ENCODE data around the gene MARCHF3.
"Not testable (repeated sequence)": the region's sequence is repeated elsewhere in the genome, so short reads cannot be mapped to it uniquely, and the experiment has no call there.

MARCHF3 gene

GRCh38 chr5:127024821-127025220 is 5.5 kb downstream of the MARCHF3 start:
- TF ChIP-seq EZH2 (IDR thresholded peaks at IDR 0.05) (no peak), POLR2AphosphoS5 (IDR thresholded peaks at IDR 0.05; ENCODE audit: borderline replicate concordance, low read depth, low read length) (no peak), FOXP2 (optimal IDR thresholded peaks at IDR 0.05; ENCODE audit: control extremely low read depth, extremely low read length, insufficient read depth) (no peak)

GRCh38 chr5:127023552-127024191 is 6.7 kb downstream of the MARCHF3 start:
- H3K27ac ChIP-seq; DNase-seq (ENCODE audit: low read depth, low spot score); H3K9me3 ChIP-seq (ENCODE audit: low read depth, low read length); H3K36me3 ChIP-seq (ENCODE audit: insufficient read depth, low read length); H3K9ac ChIP-seq (ENCODE audit: insufficient read length); H3K4me3 ChIP-seq: not testable (repeated sequence)

More at GRCh38 chr5:127024821-127025220, 5.5 kb downstream of the MARCHF3 start:
- Histone ChIP-seq H3K9me3 (ENCODE audit: low read depth, low read length) (no peaks in the 10 kb centered on the region), H3K27ac (no peak overlapping the region), H3K9ac (ENCODE audit: insufficient read length) (no peak overlapping the region), H3K4me3 (no peak overlapping the region), H3K36me3 (ENCODE audit: insufficient read depth, low read length) (no peaks in the 10 kb centered on the region)
- DNase-seq (ENCODE audit: low read depth, low spot score): no peak

GRCh38 chr5:127022846-127023245 is 7.5 kb downstream of the MARCHF3 start:
- no peak overlapping the region for H3K9ac ChIP-seq (ENCODE audit: insufficient read length)
- H3K36me3 ChIP-seq (ENCODE audit: insufficient read depth, low read length): no peaks in the 10 kb centered on the region
- DNase-seq (ENCODE audit: low read depth, low spot score): no peak
- H3K4me3 ChIP-seq: no peak overlapping the region
- H3K9me3 ChIP-seq (ENCODE audit: low read depth, low read length): no peaks in the 10 kb centered on the region
- TF ChIP-seq EZH2 (IDR thresholded peaks at IDR 0.05) (no peak), POLR2AphosphoS5 (IDR thresholded peaks at IDR 0.05; ENCODE audit: borderline replicate concordance, low read depth, low read length) (no peak), FOXP2 (optimal IDR thresholded peaks at IDR 0.05; ENCODE audit: control extremely low read depth, extremely low read length, insufficient read depth) (no peak)
- H3K27ac ChIP-seq: no peak overlapping the region

GRCh38 chr5:127019928-127020327 is 10.4 kb downstream of the MARCHF3 start:
- no peak for DNase-seq (ENCODE audit: low read depth, low spot score)
- no peaks in the 10 kb centered on the region for H3K36me3 ChIP-seq (ENCODE audit: insufficient read depth, low read length)
- no peak overlapping the region for H3K4me3 ChIP-seq
- no peaks in the 10 kb centered on the region for H3K9me3 ChIP-seq (ENCODE audit: low read depth, low read length)
- no peak overlapping the region for H3K27ac ChIP-seq
- H3K9ac ChIP-seq (ENCODE audit: insufficient read length): no peak overlapping the region
- TF ChIP-seq EZH2 (IDR thresholded peaks at IDR 0.05) (no peak), POLR2AphosphoS5 (IDR thresholded peaks at IDR 0.05; ENCODE audit: borderline replicate concordance, low read depth, low read length) (no peak), FOXP2 (optimal IDR thresholded peaks at IDR 0.05; ENCODE audit: control extremely low read depth, extremely low read length, insufficient read depth) (no peak)

GRCh38 chr5:127016722-127017121 is 13.6 kb downstream of the MARCHF3 start:
- not testable (repeated sequence) for H3K36me3 ChIP-seq (ENCODE audit: insufficient read depth, low read length); H3K4me3 ChIP-seq; DNase-seq (ENCODE audit: low read depth, low spot score)

GRCh38 chr5:127015716-127016115 is 14.6 kb downstream of the MARCHF3 start:
- no peaks in the 10 kb centered on the region for H3K36me3 ChIP-seq (ENCODE audit: insufficient read depth, low read length)
- H3K4me3 ChIP-seq: no peak overlapping the region
- no peak overlapping the region for H3K9ac ChIP-seq (ENCODE audit: insufficient read length)
- DNase-seq (ENCODE audit: low read depth, low spot score): no peak
- no peak for TF ChIP-seq POLR2AphosphoS5 (IDR thresholded peaks at IDR 0.05; ENCODE audit: borderline replicate concordance, low read depth, low read length)
- no peak for TF ChIP-seq FOXP2 (optimal IDR thresholded peaks at IDR 0.05; ENCODE audit: control extremely low read depth, extremely low read length, insufficient read depth)
- no peak for TF ChIP-seq EZH2 (IDR thresholded peaks at IDR 0.05)
- H3K27ac ChIP-seq: no peak overlapping the region
- H3K9me3 ChIP-seq (ENCODE audit: low read depth, low read length): no peaks in the 10 kb centered on the region

More at GRCh38 chr5:127016722-127017121, 13.6 kb downstream of the MARCHF3 start:
- not testable (repeated sequence) for H3K9me3 ChIP-seq (ENCODE audit: low read depth, low read length); H3K9ac ChIP-seq (ENCODE audit: insufficient read length); H3K27ac ChIP-seq

GRCh38 chr5:127014573-127014972 is 15.8 kb downstream of the MARCHF3 start:
- no peaks in the 10 kb centered on the region for H3K36me3 ChIP-seq (ENCODE audit: insufficient read depth, low read length)
- H3K9ac ChIP-seq (ENCODE audit: insufficient read length): no peak overlapping the region
- DNase-seq (ENCODE audit: low read depth, low spot score): no peak
- no peak overlapping the region for H3K4me3 ChIP-seq
- H3K9me3 ChIP-seq (ENCODE audit: low read depth, low read length): no peaks in the 10 kb centered on the region
- no peak overlapping the region for H3K27ac ChIP-seq
- TF ChIP-seq FOXP2 (optimal IDR thresholded peaks at IDR 0.05; ENCODE audit: control extremely low read depth, extremely low read length, insufficient read depth) (no peak), POLR2AphosphoS5 (IDR thresholded peaks at IDR 0.05; ENCODE audit: borderline replicate concordance, low read depth, low read length) (no peak), EZH2 (IDR thresholded peaks at IDR 0.05) (no peak)

- Histone ChIP-seq H3K4me3 (no peak overlapping the region), H3K27ac (no peak overlapping the region), H3K9ac (ENCODE audit: insufficient read length) (no peak overlapping the region), H3K36me3 (ENCODE audit: insufficient read depth, low read length) (no peaks in the 10 kb centered on the region), H3K9me3 (ENCODE audit: low read depth, low read length) (no peaks in the 10 kb centered on the region)
- no peak for DNase-seq (ENCODE audit: low read depth, low spot score)
- TF ChIP-seq EZH2 (IDR thresholded peaks at IDR 0.05): no peak
- TF ChIP-seq POLR2AphosphoS5 (IDR thresholded peaks at IDR 0.05; ENCODE audit: borderline replicate concordance, low read depth, low read length): no peak
- no peak for TF ChIP-seq FOXP2 (optimal IDR thresholded peaks at IDR 0.05; ENCODE audit: control extremely low read depth, extremely low read length, insufficient read depth)
These were observed 17.0 kb downstream of the MARCHF3 start for GRCh38 chr5:127013407-127013806.

GRCh38 chr5:127012916-127013315 is 17.4 kb downstream of the MARCHF3 start:
- Histone ChIP-seq H3K9ac (ENCODE audit: insufficient read length) (no peak overlapping the region), H3K4me3 (no peak overlapping the region), H3K27ac (no peak overlapping the region), H3K36me3 (ENCODE audit: insufficient read depth, low read length) (no peaks in the 10 kb centered on the region), H3K9me3 (ENCODE audit: low read depth, low read length) (no peaks in the 10 kb centered on the region)
- no peak for DNase-seq (ENCODE audit: low read depth, low spot score)
- no peak for TF ChIP-seq FOXP2 (optimal IDR thresholded peaks at IDR 0.05; ENCODE audit: control extremely low read depth, extremely low read length, insufficient read depth)
- no peak for TF ChIP-seq POLR2AphosphoS5 (IDR thresholded peaks at IDR 0.05; ENCODE audit: borderline replicate concordance, low read depth, low read length)
- no peak for TF ChIP-seq EZH2 (IDR thresholded peaks at IDR 0.05)

Data from SK-N-MC (cell line).